Measurements from ENCODE around the gene MT1F. TPM values are rescaled to one million over a fixed set of nuclear protein-coding genes. Genes with fewer than 3 reads are reported as not detected.
A peak's percentile ranks its signal among the peaks of the same experiment; 100 is the strongest.

The MT1F gene
- total and polyA plus RNA-seq, 2 donors from 2014 or later = 53.3 to 312 TPM

DNA sequence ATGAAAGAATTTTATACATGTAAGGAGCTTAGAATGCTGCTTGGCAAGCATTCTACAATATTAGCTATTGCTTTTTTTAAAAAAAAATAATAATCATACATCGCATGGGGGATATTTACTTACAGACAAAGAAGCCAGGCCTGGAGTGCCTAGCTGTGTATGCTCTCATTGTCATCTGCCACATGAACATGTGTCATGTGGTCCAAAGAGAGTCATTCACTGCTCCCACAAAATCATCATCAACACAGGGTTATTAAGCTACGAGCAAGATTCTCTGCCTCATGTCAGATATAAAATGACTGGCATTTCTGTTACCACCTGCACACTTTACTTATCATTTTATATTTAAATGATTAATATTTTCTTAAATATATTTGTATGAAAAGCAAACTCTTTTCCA, 34.1 kb upstream of the MT1F start:
- H3K4me3 ChIP-seq (ENCODE audit: low read length in 3 of 3) = no peak overlapping the region
- peaks cover 0 to 3% (median 0%) of the 10 kb centered on the region in 3 donors for H3K4me1 ChIP-seq (ENCODE audit: control insufficient read depth in 2 of 3, insufficient read depth in 2 of 3, low read depth in 1 of 3, low read length in 3 of 3)
- FAIRE-seq = no peak
- H3K9ac ChIP-seq (ENCODE audit: low read length in 3 of 3) = no peak overlapping the region
- no peaks in the 10 kb centered on the region for H3K36me3 ChIP-seq (ENCODE audit: control insufficient read depth in 2 of 3, insufficient read depth in 3 of 3, low read length in 3 of 3)
- no peak overlapping the region for H3K27ac ChIP-seq (ENCODE audit: low read depth in 2 of 2, low read length in 2 of 2)
- H3K9me3 ChIP-seq (ENCODE audit: control insufficient read depth in 2 of 3, insufficient read depth in 1 of 3, low read length in 3 of 3) = no peaks in the 10 kb centered on the region
- TF ChIP-seq, protein P1, sequence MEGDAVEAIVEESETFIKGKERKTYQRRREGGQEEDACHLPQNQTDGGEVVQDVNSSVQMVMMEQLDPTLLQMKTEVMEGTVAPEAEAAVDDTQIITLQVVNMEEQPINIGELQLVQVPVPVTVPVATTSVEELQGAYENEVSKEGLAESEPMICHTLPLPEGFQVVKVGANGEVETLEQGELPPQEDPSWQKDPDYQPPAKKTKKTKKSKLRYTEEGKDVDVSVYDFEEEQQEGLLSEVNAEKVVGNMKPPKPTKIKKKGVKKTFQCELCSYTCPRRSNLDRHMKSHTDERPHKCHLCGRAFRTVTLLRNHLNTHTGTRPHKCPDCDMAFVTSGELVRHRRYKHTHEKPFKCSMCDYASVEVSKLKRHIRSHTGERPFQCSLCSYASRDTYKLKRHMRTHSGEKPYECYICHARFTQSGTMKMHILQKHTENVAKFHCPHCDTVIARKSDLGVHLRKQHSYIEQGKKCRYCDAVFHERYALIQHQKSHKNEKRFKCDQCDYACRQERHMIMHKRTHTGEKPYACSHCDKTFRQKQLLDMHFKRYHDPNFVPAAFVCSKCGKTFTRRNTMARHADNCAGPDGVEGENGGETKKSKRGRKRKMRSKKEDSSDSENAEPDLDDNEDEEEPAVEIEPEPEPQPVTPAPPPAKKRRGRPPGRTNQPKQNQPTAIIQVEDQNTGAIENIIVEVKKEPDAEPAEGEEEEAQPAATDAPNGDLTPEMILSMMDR (IDR thresholded peaks at IDR 0.05; ENCODE audit: borderline replicate concordance, extremely low read depth, insufficient read depth) = no peak
- H3K27me3 ChIP-seq (ENCODE audit: control insufficient read depth, insufficient read depth, low read length) = peaks cover 3% of the 10 kb centered on the region
- no peak for DNase-seq
- intact Hi-C loops (cut with DNase I) = no loop called here

DNA sequence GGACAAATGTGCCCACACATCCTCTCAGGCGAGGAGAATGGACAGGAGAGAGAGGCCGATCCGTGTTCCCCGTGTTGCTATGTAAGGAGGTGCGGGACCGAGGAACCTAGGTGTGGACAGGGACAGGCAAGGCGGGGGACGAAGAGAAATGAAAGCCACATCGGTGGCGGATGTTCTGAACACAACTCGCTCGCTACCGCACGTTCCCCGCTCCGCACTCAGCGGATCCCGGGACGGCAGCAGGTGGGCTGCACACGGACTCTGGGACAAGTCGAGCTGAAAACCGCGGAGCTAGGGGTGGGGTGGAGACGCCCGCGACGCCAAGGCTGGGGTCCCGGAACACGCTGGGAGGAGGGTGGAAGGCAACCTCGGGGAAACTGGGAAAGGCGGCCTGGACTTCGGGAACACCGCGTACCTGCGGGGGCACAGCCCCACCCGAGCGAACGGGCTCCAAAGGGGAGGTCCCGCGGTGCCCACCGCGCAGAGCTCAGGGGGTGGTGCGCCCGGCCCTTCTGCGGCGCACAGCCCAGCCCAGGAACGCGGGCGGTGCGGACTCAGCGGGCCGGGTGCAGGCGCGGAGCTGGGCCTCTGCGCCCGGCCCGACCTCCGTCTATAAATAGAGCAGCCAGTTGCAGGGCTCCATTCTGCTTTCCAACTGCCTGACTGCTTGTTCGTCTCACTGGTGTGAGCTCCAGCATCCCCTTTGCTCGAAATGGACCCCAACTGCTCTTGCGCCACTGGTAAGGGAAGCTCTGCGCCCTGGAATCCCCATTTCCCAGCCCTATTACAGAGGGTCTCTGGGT, 32.4 kb upstream of the MT1F start, which contains the start of gene MT1E:
Gene MT1E, plus strand, starts transcription at position 642 of the 803 bp plus-strand sequence. Its CDS starts 71 bp downstream, at position 713.
- TF ChIP-seq, protein P1 (IDR thresholded peaks at IDR 0.05; ENCODE audit: borderline replicate concordance, extremely low read depth, insufficient read depth) = no peak
- intact Hi-C loops (cut with DNase I) = no loop called here
- Histone ChIP-seq H3K9me3 (ENCODE audit: control insufficient read depth in 2 of 3, insufficient read depth in 1 of 3, low read length in 3 of 3) (no peaks in the 10 kb centered on the region), H3K27ac (ENCODE audit: low read depth in 2 of 2, low read length in 2 of 2) (peak within 1 kb of the TSS; percentile 88 to 93), H3K27me3 (ENCODE audit: control insufficient read depth, insufficient read depth, low read length) (no peaks in the 10 kb centered on the region), H3K9ac (ENCODE audit: low read length in 3 of 3) (peak within 1 kb of the TSS; percentile 19 to 87 (median 35)), H3K4me3 (ENCODE audit: low read length in 3 of 3) (peak within 1 kb of the TSS; percentile 45 to 85 (median 72)), H3K4me1 (ENCODE audit: control insufficient read depth in 2 of 3, insufficient read depth in 2 of 3, low read depth in 1 of 3, low read length in 3 of 3) (peaks cover 0 to 3% (median 0%) of the 10 kb centered on the region in 3 donors), H3K36me3 (ENCODE audit: control insufficient read depth in 2 of 3, insufficient read depth in 3 of 3, low read length in 3 of 3) (no peaks in the 10 kb centered on the region)
- FAIRE-seq (no peak), DNase-seq (peak in 4 of 5 donors; percentile 53 to 92 (median 71))

DNA sequence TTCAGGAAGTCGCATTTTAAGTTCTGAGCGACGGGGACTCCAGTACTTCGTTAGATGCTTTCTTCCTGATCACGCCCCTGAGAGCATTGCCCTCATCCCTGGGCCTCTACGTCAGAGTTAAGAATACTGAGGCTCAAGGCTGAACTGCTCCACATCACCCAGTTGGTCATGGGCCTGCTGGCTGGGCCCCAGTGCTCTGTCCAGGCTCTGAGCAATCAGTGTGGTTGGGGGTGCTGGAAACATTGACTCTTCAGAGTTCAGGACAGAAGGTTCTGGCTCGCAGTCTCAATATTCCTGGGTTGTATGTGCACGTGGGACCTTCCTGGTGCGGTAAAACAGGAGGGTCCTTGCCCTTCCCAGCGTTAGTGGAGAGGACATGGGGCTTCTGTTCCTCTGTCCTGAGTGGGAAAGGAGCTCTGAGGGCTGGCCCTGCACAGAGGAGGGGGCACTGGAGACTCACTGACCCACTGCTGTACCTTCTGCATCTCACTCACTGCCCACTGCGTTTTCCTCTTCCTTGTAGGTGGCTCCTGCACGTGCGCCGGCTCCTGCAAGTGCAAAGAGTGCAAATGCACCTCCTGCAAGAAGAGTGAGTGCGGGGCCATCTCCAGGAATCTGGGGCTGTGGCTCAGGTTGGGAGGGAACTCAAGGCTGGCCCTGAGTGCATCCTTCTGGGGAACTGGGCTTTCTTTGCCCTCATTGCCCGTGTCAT, 31.7 kb upstream of the MT1F start:
- H3K4me3 ChIP-seq (ENCODE audit: low read length in 3 of 3) = peak overlapping the region; percentile 12 to 85 (median 72)

More for the DNA sequence above, 31.7 kb upstream of the MT1F start:
- Histone ChIP-seq H3K9ac (ENCODE audit: low read length in 3 of 3) (peak overlapping the region; percentile 1 to 87 (median 35)), H3K9me3 (ENCODE audit: control insufficient read depth in 2 of 3, insufficient read depth in 1 of 3, low read length in 3 of 3) (no peaks in the 10 kb centered on the region), H3K4me1 (ENCODE audit: control insufficient read depth in 2 of 3, insufficient read depth in 2 of 3, low read depth in 1 of 3, low read length in 3 of 3) (peaks cover 0 to 3% (median 0%) of the 10 kb centered on the region in 3 donors), H3K27me3 (ENCODE audit: control insufficient read depth, insufficient read depth, low read length) (no peaks in the 10 kb centered on the region), H3K27ac (ENCODE audit: low read depth in 2 of 2, low read length in 2 of 2) (peak overlapping the region; percentile 63 to 88), H3K36me3 (ENCODE audit: control insufficient read depth in 2 of 3, insufficient read depth in 3 of 3, low read length in 3 of 3) (no peaks in the 10 kb centered on the region)
- intact Hi-C loops (cut with DNase I) = no loop called here
- DNase-seq (peak in 1 of 5 donors; percentile 76), FAIRE-seq (no peak)
- TF ChIP-seq, protein P1 (IDR thresholded peaks at IDR 0.05; ENCODE audit: borderline replicate concordance, extremely low read depth, insufficient read depth) = no peak
